Gastroesophageal sphincter (tissue), 4 donors: ENCODE measurements around the gene ANAPC5. TPM values are rescaled to one million over a fixed set of nuclear protein-coding genes. Genes with fewer than 3 reads are reported as not detected.

ENCODE experiments used
- ATAC-seq: fragments of 150-250 bp; one replicate; pipeline ENCODE4 v1.9.1; 2016; ENCODE audit warnings: mild to moderate bottlenecking, moderate library complexity
- H3K27ac ChIP-seq, 4 donors: fragments of 200-600 bp; sonication (generic) in 3 of 4; 1 replicate in 3 of 4; 2 replicates in 1 of 4; pipeline ENCODE4 v1.5.1; 2016 to 2019
- H3K27me3 ChIP-seq: fragments of 200-600 bp; sonication (generic); one replicate; pipeline ENCODE4 v1.5.1; 2019
- H3K36me3 ChIP-seq, 2 donors: fragments of 200-600 bp; sonication (generic); one replicate each; pipeline ENCODE4 v1.5.1; 2019; ENCODE audit warnings: control low read depth in 1 of 2
- H3K4me1 ChIP-seq, 3 donors: fragments of 200-600 bp; sonication (generic); 1 replicate in 2 of 3; 2 replicates in 1 of 3; pipeline ENCODE4 v1.5.1; 2016 to 2019; ENCODE audit warnings: control low read depth in 2 of 3
- H3K4me3 ChIP-seq, 2 donors: fragments of 200-600 bp; sonication (generic); one replicate each; pipeline ENCODE4 v1.5.1; 2019; ENCODE audit warnings: mild to moderate bottlenecking in 1 of 2, moderate library complexity in 1 of 2
- H3K9me3 ChIP-seq, 3 donors: fragments of 200-600 bp; sonication (generic); one replicate each; pipeline ENCODE4 v1.5.1; 2017 to 2019; ENCODE audit warnings: control low read depth in 2 of 3
- CTCF ChIP-seq, 4 experiments: fragments of 200-600 bp in 2 of 4; fragments of 450-650 bp in 2 of 4; sonication (generic) in 1 of 4; IDR thresholded peaks; one replicate each; pipeline ENCODE4 v1.5.1; 2017 to 2019; ENCODE audit warnings: antibody characterized with exemption in 4 of 4, mild to moderate bottlenecking in 2 of 4, moderate library complexity in 2 of 4
- EP300 ChIP-seq: sonication (generic); formaldehyde crosslinking; IDR thresholded peaks from one replicate; pipeline ENCODE4 v1.6.1; 2017; ENCODE audit warnings: antibody characterized with exemption, mild to moderate bottlenecking
- POLR2A ChIP-seq, 2 donors: fragments of 450-650 bp; IDR thresholded peaks; one replicate each; pipeline ENCODE4 v1.6.1; 2017; ENCODE audit warnings: antibody characterized with exemption in 2 of 2, mild to moderate bottlenecking in 2 of 2, moderate library complexity in 1 of 2
- POLR2AphosphoS5 ChIP-seq: sonication (generic); formaldehyde crosslinking; IDR thresholded peaks from one replicate; pipeline ENCODE4 v1.6.1; 2017; ENCODE audit warnings: antibody characterized with exemption
- WGBS, 2 donors: methylation state at CpG; one replicate each; pipeline ENCODE4 v1.1.5; 2018; ENCODE audit warnings: low coverage in 1 of 2; 5-methylcytosine and 5-hydroxymethylcytosine counted together
- total RNA-seq, 4 donors: library from RNA; depleted of rRNA; stranded (reverse); fragments of >200 nt; gene quantifications; one replicate each; pipeline ENCODE4 v1.1.0, GENCODE V29; 2016

ANAPC5 gene
- total RNA-seq, 4 donors from 2014 or later = 69.2 to 93.5 (median 75.7) TPM

GRCh38 chr12:121295746-121296617 lies 56.2 kb downstream of the ANAPC5 start:
- H3K27me3 ChIP-seq = no peaks in the 10 kb centered on the region
- peak overlapping the region; percentile 89 to 100 for H3K4me3 ChIP-seq
- 0% methylated on average over 5 of the region's 55 CpGs; no CpG with 5 or more reads in 1 of the 2 donors for WGBS, 2 donors
- TF ChIP-seq POLR2AphosphoS5 (no peak), EP300 (no peak), CTCF (IDR thresholded peaks at IDR 0.05) (no peak), POLR2A (IDR thresholded peaks at IDR 0.05) (no peak)
- H3K4me1 ChIP-seq = peaks cover 0 to 42% (median 16%) of the 10 kb centered on the region in 3 donors
- H3K36me3 ChIP-seq = peaks cover 0 to 19% of the 10 kb centered on the region in 2 donors
- ATAC-seq = peak; percentile 17
- H3K9me3 ChIP-seq = no peaks in the 10 kb centered on the region
- peak overlapping the region; percentile 48 to 91 (median 88) for H3K27ac ChIP-seq

DNA sequence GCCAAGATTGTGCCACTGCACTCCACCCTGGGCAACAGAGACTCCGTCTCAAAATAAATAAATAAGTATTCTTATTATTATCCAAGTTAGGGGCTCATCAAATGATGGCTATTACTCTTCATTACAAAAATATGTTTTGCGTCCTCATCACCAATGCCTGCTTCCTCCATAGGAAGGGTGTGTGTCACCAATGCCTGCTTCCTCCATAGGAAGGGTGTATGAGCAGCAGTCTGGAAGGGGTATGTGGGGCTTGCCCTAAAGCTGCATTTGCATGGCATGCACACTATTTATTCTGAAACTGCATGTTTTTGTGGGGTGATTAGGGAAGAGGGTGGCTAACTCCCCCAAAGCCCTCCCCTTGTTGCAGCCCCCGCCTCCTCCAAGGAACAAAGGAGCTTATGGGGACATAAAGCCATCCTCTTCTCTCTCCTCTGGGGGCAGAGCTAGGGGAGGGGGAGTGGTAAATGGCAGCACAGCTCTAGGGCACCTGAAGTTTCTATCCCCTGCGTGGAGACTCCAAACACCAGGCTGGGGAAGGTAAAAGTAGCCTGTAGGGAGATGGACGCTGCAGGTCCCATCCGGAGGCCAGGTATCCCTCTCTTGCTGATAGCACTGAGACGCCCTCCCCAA lies 57.0 kb downstream of the ANAPC5 start:
- peaks cover 0 to 42% (median 16%) of the 10 kb centered on the region in 3 donors for H3K4me1 ChIP-seq
- H3K36me3 ChIP-seq = peaks cover 0 to 26% of the 10 kb centered on the region in 2 donors
- TF ChIP-seq POLR2AphosphoS5 = no peak
- TF ChIP-seq POLR2A (IDR thresholded peaks at IDR 0.05) = no peak
- no peak for TF ChIP-seq EP300
- no peak for TF ChIP-seq CTCF (IDR thresholded peaks at IDR 0.05)
- H3K27me3 ChIP-seq = no peaks in the 10 kb centered on the region
- H3K27ac ChIP-seq = peak overlapping the region in 2 of 4 donors; percentile 87 to 91
- peak overlapping the region; percentile 89 to 100 for H3K4me3 ChIP-seq
- 50 to 56% methylated on average over 2 to 5 of the region's 7 CpGs for WGBS, 2 donors
- no peaks in the 10 kb centered on the region for H3K9me3 ChIP-seq
- ATAC-seq = no peak

GRCh38 chr12:121294151-121294889 lies 57.9 kb downstream of the ANAPC5 start:
- Histone ChIP-seq H3K4me3 (no peak overlapping the region), H3K27me3 (no peaks in the 10 kb centered on the region), H3K27ac (no peak overlapping the region), H3K9me3 (no peaks in the 10 kb centered on the region), H3K36me3 (peaks cover 0 to 26% of the 10 kb centered on the region in 2 donors), H3K4me1 (peaks cover 0 to 51% (median 16%) of the 10 kb centered on the region in 3 donors)
- no peak for TF ChIP-seq EP300
- TF ChIP-seq POLR2AphosphoS5 = no peak
- no peak for TF ChIP-seq CTCF (IDR thresholded peaks at IDR 0.05)
- no peak for TF ChIP-seq POLR2A (IDR thresholded peaks at IDR 0.05)
- WGBS, 2 donors = 53 to 86% methylated on average over 1 to 4 of the region's 10 CpGs
- no peak for ATAC-seq

GRCh38 chr12:121293603-121294002 lies 58.6 kb downstream of the ANAPC5 start:
- Histone ChIP-seq H3K27me3 (no peaks in the 10 kb centered on the region), H3K27ac (no peak overlapping the region), H3K4me3 (no peak overlapping the region), H3K36me3 (peaks cover 0 to 26% of the 10 kb centered on the region in 2 donors), H3K9me3 (no peaks in the 10 kb centered on the region), H3K4me1 (peaks cover 0 to 58% (median 17%) of the 10 kb centered on the region in 3 donors)
- no peak for TF ChIP-seq POLR2AphosphoS5
- TF ChIP-seq POLR2A (IDR thresholded peaks at IDR 0.05) = no peak
- no peak for TF ChIP-seq CTCF (IDR thresholded peaks at IDR 0.05)
- TF ChIP-seq EP300 = no peak
- no peak for ATAC-seq
- 85 to 100% methylated on average over 1 to 2 of the region's 4 CpGs for WGBS, 2 donors
